Mucosa of descending colon (tissue), 3 donors: ENCODE measurements around the gene MASP1. TPM values are rescaled to one million over a fixed set of nuclear protein-coding genes. Genes with fewer than 3 reads are reported as not detected.

Source experiments
- ATAC-seq: fragments of 200-7000 bp; cut with Tn5 transposase; one replicate; pipeline ENCODE4 v1.9.1; 2020; ENCODE audit warnings: mild to moderate bottlenecking, moderate library complexity
- DNase-seq, 3 donors: peaks; one replicate each; pipeline ENCODE4 v3.0.0-alpha.2; 2020
- H3K36me3 ChIP-seq: fragments of 200-600 bp; one replicate; pipeline ENCODE4 v1.8.0; 2021; ENCODE audit warnings: low read depth, mild to moderate bottlenecking
- H3K4me1 ChIP-seq: fragments of 200-600 bp; one replicate; pipeline ENCODE4 v1.8.0; 2021; ENCODE audit warnings: low read depth, mild to moderate bottlenecking
- H3K4me3 ChIP-seq: fragments of 200-600 bp; one replicate; pipeline ENCODE4 v1.8.0; 2021; ENCODE audit warnings: mild to moderate bottlenecking
- H3K9me3 ChIP-seq: fragments of 200-600 bp; one replicate; pipeline ENCODE4 v1.8.0; 2021; ENCODE audit warnings: mild to moderate bottlenecking
- intact Hi-C, 2 donors: fragments of 100-400 bp; cut with DNase I in 1 of 2; cut with micrococcal nuclease in 1 of 2; formaldehyde crosslinking; loops; one replicate each; pipeline versions ENCODE4 v1.11.0 to v1.11.1; 2022; cut with DNase I, micrococcal nuclease
- total RNA-seq, 3 donors: library from RNA; stranded (reverse); fragmentation: NEBNext Ultra II Directional in 2 of 3; extraction: Animal tissue kit (Norgen Biotek cat#: 25700) in 2 of 3; gene quantifications; one replicate each; pipeline versions ENCODE4 v1.2.1 to v1.2.4, GENCODE V29; 2021 to 2023
- TF ChIP-seq, protein P1 (sequence below): fragments of 200-600 bp; IDR thresholded peaks from one replicate; pipeline ENCODE4 v1.8.0; 2022; ENCODE audit warnings: antibody characterized with exemption, mild to moderate bottlenecking
- donor health status: DM: no; HTN: no; CAD: no; lungs with moderate emphysema.
- donor health status: DM: no; HTN: no; CAD: no.
- donor health status: DM: no; HTN: yes; CAD: no.

MASP1 gene
- total RNA-seq, 3 donors from 2014 or later = 4.5 to 70.1 (median 9.7) TPM

DNA sequence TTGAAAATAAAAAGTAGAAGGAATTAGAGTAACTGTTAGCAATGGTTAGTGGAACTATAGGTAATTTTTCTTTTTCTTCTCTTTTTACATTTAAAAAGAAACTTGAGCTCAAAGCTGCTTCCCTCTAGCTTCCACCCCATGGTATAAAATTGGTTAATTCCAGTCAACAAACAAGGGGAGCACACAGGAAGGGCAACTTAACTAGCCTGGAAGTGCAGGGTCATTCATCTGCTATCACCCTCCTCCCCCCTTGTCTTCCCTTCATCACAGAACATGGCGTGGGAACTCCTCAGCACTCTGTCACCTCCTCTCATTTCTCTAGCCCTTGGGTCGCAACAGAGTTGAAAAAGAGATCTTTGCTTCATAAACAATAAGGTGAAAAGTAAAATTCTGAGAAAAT, 20.0 kb downstream of the MASP1 start:
- Histone ChIP-seq H3K4me1 (no peaks in the 10 kb centered on the region), H3K9me3 (peaks cover 8% of the 10 kb centered on the region), H3K4me3 (no peak overlapping the region), H3K36me3 (no peaks in the 10 kb centered on the region)
- ATAC-seq = no peak
- TF ChIP-seq, protein P1, sequence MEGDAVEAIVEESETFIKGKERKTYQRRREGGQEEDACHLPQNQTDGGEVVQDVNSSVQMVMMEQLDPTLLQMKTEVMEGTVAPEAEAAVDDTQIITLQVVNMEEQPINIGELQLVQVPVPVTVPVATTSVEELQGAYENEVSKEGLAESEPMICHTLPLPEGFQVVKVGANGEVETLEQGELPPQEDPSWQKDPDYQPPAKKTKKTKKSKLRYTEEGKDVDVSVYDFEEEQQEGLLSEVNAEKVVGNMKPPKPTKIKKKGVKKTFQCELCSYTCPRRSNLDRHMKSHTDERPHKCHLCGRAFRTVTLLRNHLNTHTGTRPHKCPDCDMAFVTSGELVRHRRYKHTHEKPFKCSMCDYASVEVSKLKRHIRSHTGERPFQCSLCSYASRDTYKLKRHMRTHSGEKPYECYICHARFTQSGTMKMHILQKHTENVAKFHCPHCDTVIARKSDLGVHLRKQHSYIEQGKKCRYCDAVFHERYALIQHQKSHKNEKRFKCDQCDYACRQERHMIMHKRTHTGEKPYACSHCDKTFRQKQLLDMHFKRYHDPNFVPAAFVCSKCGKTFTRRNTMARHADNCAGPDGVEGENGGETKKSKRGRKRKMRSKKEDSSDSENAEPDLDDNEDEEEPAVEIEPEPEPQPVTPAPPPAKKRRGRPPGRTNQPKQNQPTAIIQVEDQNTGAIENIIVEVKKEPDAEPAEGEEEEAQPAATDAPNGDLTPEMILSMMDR = no peak
- no peak for DNase-seq
- intact Hi-C loops = no loop called here

DNA sequence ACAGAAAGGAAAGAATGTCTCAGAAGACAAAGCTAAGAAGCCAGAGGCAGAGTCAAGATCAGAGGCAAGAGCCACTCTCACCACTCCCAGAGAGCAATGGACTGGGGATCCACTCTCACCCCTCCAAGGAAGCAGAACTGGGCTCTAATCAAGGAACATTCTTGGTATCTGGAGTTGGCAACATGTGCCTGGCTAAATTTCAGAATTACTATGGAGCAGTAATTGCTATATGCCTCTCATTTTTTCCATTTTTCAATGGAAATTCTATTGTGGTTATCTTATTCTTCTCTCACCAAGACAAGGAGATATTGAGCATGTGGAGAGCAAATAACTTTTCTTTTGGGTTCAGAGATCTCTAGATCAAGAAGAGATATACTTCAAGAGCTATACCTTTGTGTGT, 22.1 kb downstream of the MASP1 start:
- DNase-seq = no peak
- Histone ChIP-seq H3K4me3 (no peak overlapping the region), H3K4me1 (no peaks in the 10 kb centered on the region), H3K9me3 (peaks cover 8% of the 10 kb centered on the region), H3K36me3 (no peaks in the 10 kb centered on the region)
- ATAC-seq = no peak
- intact Hi-C loops = no loop called here
- TF ChIP-seq, protein P1 = no peak

DNA sequence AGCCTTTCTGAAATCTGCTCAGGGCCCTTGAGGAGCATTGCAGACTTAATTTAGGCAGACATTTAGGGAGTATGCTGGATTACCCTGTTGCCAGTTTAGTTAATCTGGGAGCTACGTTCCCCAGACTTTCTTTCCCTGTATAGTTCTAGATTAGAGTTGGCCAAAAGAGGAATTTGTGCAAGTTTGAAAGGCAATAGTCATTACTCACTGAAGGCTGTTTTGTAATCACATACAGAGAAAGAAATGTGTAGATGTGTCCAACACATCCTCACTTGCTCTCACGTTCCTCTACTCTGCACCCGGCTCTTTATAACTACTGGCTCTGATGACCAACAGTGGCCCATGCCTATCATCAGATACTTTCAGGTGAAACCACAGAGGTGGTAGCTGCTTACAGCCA, 24.2 kb downstream of the MASP1 start:
- TF ChIP-seq, protein P1 = no peak

DNA sequence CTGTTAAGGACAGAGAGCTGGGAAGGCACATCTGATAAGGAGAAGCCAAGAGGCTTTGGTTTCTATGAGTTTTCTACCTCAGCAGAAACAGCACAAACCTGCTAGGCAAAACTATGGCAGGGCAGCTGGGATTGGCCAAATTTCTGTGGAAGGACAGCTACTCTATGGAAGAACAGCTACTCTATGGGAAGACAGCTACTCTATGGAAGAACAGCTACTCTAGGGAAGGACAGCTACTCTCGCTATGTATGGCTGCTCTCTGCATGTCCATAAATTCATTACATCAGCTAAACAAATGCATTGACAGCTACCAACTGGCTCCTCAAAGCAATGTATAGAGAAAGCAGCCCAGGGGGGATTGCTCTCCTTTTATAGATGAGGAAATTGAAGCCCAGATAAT, 24.8 kb downstream of the MASP1 start:
- DNase-seq (no peak), ATAC-seq (no peak)
- no peaks in the 10 kb centered on the region for H3K36me3 ChIP-seq
- H3K9me3 ChIP-seq = peaks cover 8% of the 10 kb centered on the region
- no peaks in the 10 kb centered on the region for H3K4me1 ChIP-seq
- intact Hi-C loops = no loop called here
- TF ChIP-seq, protein P1 = no peak
- no peak overlapping the region for H3K4me3 ChIP-seq

More for the DNA sequence above, 24.2 kb downstream of the MASP1 start:
- Histone ChIP-seq H3K4me3 (no peak overlapping the region), H3K4me1 (no peaks in the 10 kb centered on the region), H3K9me3 (peaks cover 8% of the 10 kb centered on the region), H3K36me3 (no peaks in the 10 kb centered on the region)
- no peak for DNase-seq
- intact Hi-C loops = no loop called here
- no peak for ATAC-seq

DNA sequence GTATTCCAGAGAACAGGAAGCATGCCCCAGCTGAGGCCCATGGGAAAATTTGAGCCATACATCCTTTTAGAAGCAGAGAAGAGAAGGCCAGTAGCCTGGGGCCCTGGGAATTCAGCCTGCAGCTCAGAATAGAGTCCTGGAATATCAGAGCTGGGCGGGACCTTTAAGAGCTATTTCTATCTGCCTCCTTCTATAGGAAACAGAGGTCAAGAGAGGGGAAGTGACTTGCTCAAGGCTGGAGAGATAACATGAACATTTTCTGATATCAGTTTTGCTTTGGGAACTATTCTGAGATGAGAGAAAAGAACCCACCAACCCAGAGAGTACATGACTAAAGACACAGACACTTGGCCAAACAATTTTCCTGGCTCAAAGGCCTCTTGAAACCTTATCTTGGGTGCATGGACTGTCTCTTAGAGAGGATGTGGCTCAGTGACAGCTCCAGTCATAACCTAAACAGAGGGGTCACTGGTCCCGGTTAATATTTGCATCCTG, 26.0 kb downstream of the MASP1 start:
- Histone ChIP-seq H3K4me1 (no peaks in the 10 kb centered on the region), H3K36me3 (no peaks in the 10 kb centered on the region), H3K4me3 (no peak overlapping the region), H3K9me3 (peaks cover 8% of the 10 kb centered on the region)
- intact Hi-C loops = no loop called here
- no peak for ATAC-seq
- DNase-seq = no peak
- TF ChIP-seq, protein P1 = no peak

GRCh38 chr3:187264911-187265310, 26.6 kb downstream of the MASP1 start:
- Histone ChIP-seq H3K4me3 (no peak overlapping the region), H3K9me3 (peaks cover 8% of the 10 kb centered on the region), H3K4me1 (no peaks in the 10 kb centered on the region), H3K36me3 (no peaks in the 10 kb centered on the region)
- TF ChIP-seq, protein P1 = no peak
- no peak for ATAC-seq
- no peak for DNase-seq
- intact Hi-C loops = no loop called here
